Right lobe of liver (tissue), 6 donors: Measurements from ENCODE around the gene TMC1. TPM values are rescaled to one million over a fixed set of nuclear protein-coding genes. Genes with fewer than 3 reads are reported as not detected.

Experiments
- ATAC-seq, 4 donors: fragments of 200-7000 bp; cut with Tn5 transposase; one replicate each; pipeline ENCODE4 v1.9.1; 2020; ENCODE audit warnings: mild to moderate bottlenecking in 4 of 4, moderate library complexity in 4 of 4
- DNase-seq, 3 donors: peaks; one replicate each; pipeline ENCODE4 v3.0.0-alpha.2; 2020
- H3K27ac ChIP-seq, 3 donors: fragments of 200-600 bp; one replicate each; pipeline ENCODE4 v1.8.0; 2022
- H3K27me3 ChIP-seq, 2 donors: fragments of 200-600 bp; one replicate each; pipeline ENCODE4 v1.8.0; 2022
- H3K36me3 ChIP-seq, 4 donors: fragments of 200-600 bp; sonication (generic) in 1 of 4; one replicate each; pipeline versions ENCODE4 v1.5.1 to v1.8.0; 2017 to 2022; ENCODE audit warnings: control low read depth in 1 of 4
- H3K4me1 ChIP-seq, 4 donors: fragments of 200-600 bp; sonication (generic) in 1 of 4; one replicate each; pipeline versions ENCODE4 v1.5.1 to v1.8.0; 2017 to 2022; ENCODE audit warnings: control low read depth in 1 of 4
- H3K4me3 ChIP-seq, 3 donors: fragments of 200-600 bp; one replicate each; pipeline ENCODE4 v1.8.0; 2022
- H3K9me3 ChIP-seq, 4 donors: fragments of 200-600 bp; sonication (generic) in 1 of 4; one replicate each; pipeline versions ENCODE4 v1.5.1 to v1.8.0; 2017 to 2022; ENCODE audit warnings: control low read depth in 1 of 4
- POLR2A ChIP-seq: fragments of 450-650 bp; IDR thresholded peaks from one replicate; pipeline ENCODE4 v1.6.1; 2017; ENCODE audit warnings: antibody characterized with exemption, mild to moderate bottlenecking
- WGBS: methylation state at CpG from one replicate; pipeline ENCODE4 v1.1.6; 2018; ENCODE audit warnings: low coverage, low lambda C conversion rate; ENCODE audit not compliant: insufficient coverage; ENCODE audit errors: missing lambda C conversion rate; 5-methylcytosine and 5-hydroxymethylcytosine counted together
- intact Hi-C, 2 donors: fragments of 100-400 bp; cut with DNase I; formaldehyde crosslinking; loops; one replicate each; pipeline versions ENCODE4 v1.11.2 to v1.14.1; 2022
- total RNA-seq, 6 experiments: library from RNA; depleted of rRNA in 2 of 6; stranded (reverse); fragments of >200 nt in 2 of 6; fragmentation: NEBNext Ultra II Directional in 3 of 6; extraction: Animal tissue kit (Norgen Biotek cat#: 25700) in 3 of 6; gene quantifications; one replicate each; pipeline versions ENCODE4 v1.1.0 to v1.2.4, GENCODE V29; 2016 to 2023
- TF ChIP-seq, protein P1 (sequence below), 4 donors: fragments of 200-600 bp in 3 of 4; fragments of 450-650 bp in 1 of 4; IDR thresholded peaks; one replicate each; pipeline versions ENCODE4 v1.5.1 to v1.8.0; 2016 to 2022; ENCODE audit warnings: antibody characterized with exemption in 4 of 4, mild to moderate bottlenecking in 2 of 4
- donor health status: DM: no; HTN: yes; CAD: no.
- donor health status: DM: no; HTN: no; CAD: no.
- donor health status: DM: no; HTN: no; CAD: no.
- donor health status: DM: no; HTN: yes; CAD: no.
- donor health status: DM: no; HTN: yes; CAD: no.

TMC1 gene
- total RNA-seq, 6 experiments from 2014 or later, result 0.06 to 0.42 TPM; not detected in 4

DNA sequence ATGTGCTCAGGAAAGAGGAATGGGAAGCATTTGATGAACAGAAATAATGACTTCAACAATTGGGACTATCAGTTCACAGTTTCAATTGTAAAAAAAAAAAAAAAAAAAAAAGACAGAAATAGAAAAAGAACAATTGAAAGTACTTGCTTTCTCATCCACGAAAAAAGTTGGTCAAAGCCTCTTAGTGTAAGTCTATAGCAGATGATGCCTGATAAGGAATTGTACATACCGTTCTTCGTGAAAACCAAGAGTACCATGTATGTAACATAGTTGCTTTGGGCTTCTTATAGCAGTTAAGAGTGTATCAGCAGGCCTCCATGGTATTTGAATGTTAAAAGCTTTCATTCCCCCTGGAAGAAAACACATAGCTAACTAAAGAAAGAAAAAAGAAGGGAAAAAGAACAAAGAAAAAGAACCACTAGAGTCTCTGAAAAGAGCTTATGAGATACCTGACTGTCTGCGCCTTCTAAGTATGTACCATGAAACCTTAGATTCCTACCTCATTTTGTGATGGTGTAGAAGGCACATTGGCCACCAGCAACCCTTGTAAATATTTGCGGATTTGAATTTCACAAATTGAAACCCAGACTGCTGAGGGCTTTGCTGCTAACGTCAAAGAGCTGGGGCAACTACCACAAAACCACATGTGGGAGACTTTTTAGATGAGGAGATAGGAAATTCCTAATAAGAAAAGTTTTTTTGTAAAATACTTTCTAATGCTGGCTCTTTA is 75.2 kb downstream of the TMC1 start:
- no peaks in the 10 kb centered on the region for H3K36me3 ChIP-seq
- intact Hi-C loops, result loop anchor here in 1 of 2 donors (10.0 kb wide), 1 partner anchor 322 kb away; no protein-coding TSS in a partner anchor
- TF ChIP-seq, protein P1, sequence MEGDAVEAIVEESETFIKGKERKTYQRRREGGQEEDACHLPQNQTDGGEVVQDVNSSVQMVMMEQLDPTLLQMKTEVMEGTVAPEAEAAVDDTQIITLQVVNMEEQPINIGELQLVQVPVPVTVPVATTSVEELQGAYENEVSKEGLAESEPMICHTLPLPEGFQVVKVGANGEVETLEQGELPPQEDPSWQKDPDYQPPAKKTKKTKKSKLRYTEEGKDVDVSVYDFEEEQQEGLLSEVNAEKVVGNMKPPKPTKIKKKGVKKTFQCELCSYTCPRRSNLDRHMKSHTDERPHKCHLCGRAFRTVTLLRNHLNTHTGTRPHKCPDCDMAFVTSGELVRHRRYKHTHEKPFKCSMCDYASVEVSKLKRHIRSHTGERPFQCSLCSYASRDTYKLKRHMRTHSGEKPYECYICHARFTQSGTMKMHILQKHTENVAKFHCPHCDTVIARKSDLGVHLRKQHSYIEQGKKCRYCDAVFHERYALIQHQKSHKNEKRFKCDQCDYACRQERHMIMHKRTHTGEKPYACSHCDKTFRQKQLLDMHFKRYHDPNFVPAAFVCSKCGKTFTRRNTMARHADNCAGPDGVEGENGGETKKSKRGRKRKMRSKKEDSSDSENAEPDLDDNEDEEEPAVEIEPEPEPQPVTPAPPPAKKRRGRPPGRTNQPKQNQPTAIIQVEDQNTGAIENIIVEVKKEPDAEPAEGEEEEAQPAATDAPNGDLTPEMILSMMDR (IDR thresholded peaks at IDR 0.05), result no peak
- no peak overlapping the region for H3K4me3 ChIP-seq
- 44% methylated on average over 6 of the region's 6 CpGs for WGBS
- peak overlapping the region in 2 of 3 donors; percentile 34 to 51 for H3K27ac ChIP-seq
- H3K9me3 ChIP-seq, result no peaks in the 10 kb centered on the region
- ATAC-seq, result peak; percentile 33 to 66 (median 60)
- no peaks in the 10 kb centered on the region for H3K27me3 ChIP-seq
- H3K4me1 ChIP-seq, result peaks cover 0 to 5% (median 0%) of the 10 kb centered on the region in 4 donors
- DNase-seq, result no peak

DNA sequence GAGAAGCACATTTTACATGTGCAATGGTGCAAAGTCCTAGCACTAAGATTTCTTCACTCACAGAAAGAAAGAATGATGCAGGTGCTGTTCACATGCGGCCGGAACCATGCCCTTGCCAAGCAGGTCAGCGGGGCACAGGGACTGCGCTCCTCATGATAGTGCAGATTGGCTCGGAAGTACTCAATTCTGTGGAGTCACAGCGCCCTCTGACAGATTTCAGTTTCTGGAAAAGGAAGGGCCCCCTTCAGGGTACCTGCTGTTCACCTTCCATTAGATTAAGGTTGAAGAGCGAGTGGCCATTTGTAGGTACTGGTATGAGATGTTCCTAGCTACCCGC is 75.7 kb downstream of the TMC1 start:
- no peaks in the 10 kb centered on the region for H3K27me3 ChIP-seq
- intact Hi-C loops, result loop anchor here in 1 of 2 donors (10.0 kb wide), 1 partner anchor 322 kb away; no protein-coding TSS in a partner anchor
- 37% methylated on average over 7 of the region's 8 CpGs for WGBS
- H3K4me3 ChIP-seq, result no peak overlapping the region
- TF ChIP-seq POLR2A, result no peak
- TF ChIP-seq, protein P1 (IDR thresholded peaks at IDR 0.05), result peak; percentile 8 to 32 (median 21)
- DNase-seq (peak; percentile 53 to 83 (median 79)), ATAC-seq (peak; percentile 83 to 93 (median 87))
- H3K27ac ChIP-seq, result peak overlapping the region in 2 of 3 donors; percentile 34 to 51
- H3K9me3 ChIP-seq, result no peaks in the 10 kb centered on the region
- no peaks in the 10 kb centered on the region for H3K36me3 ChIP-seq
- H3K4me1 ChIP-seq, result peaks cover 0 to 5% (median 0%) of the 10 kb centered on the region in 4 donors

DNA sequence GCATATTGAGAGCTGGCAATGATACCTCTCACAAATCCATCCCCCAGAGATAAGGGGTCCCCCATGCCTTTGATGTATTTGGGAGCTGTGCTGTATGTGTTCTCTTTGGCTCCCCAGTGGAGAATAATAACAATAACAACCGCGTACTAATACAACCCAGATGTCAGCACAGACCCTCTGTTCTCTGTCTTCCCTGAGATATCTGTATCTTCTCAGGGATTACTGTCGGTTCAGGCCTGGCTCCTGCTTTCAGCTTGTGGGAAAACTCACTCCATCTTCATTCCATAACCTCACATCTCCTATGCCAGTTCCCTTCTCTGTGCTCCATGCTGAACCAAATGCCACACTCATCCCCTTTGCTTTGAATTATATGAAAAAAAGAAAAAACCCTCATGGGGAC is 76.2 kb downstream of the TMC1 start:
- Histone ChIP-seq H3K27me3 (no peaks in the 10 kb centered on the region), H3K36me3 (no peaks in the 10 kb centered on the region), H3K9me3 (no peaks in the 10 kb centered on the region), H3K4me1 (peaks cover 0 to 5% (median 0%) of the 10 kb centered on the region in 4 donors), H3K4me3 (no peak overlapping the region), H3K27ac (peak overlapping the region in 2 of 3 donors; percentile 34 to 51)
- TF ChIP-seq, protein P1 (IDR thresholded peaks at IDR 0.05), result no peak
- no peak for TF ChIP-seq POLR2A
- ATAC-seq, result no peak
- DNase-seq, result no peak
- intact Hi-C loops, result loop anchor here in 1 of 2 donors (10.0 kb wide), 1 partner anchor 323 kb away; no protein-coding TSS in a partner anchor
- WGBS, result 98% methylated on average over 3 of the region's 3 CpGs

DNA sequence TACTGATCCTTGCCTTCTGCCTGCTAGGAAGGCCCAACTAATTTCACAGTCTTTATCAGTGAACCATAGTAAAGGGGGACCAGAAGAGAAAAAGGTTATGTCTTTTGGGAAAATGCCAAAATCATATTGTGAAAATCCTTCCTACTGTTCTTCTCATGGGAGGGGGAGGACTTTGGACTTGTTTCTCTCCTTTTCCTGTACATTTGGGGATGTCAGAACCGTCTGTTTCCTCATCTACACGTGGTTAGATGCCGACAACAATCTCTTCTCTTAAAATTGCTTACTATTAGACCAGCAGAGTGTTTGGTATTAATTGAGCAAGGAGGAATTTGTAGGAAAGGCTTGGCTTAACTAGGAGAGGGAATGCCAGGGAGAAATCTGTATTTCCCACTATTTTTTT is 77.2 kb downstream of the TMC1 start:
- no peak for TF ChIP-seq POLR2A
- TF ChIP-seq, protein P1 (IDR thresholded peaks at IDR 0.05), result no peak

More for the DNA sequence above, 77.2 kb downstream of the TMC1 start:
- no peak overlapping the region for H3K4me3 ChIP-seq
- no peaks in the 10 kb centered on the region for H3K27me3 ChIP-seq
- no peak overlapping the region for H3K27ac ChIP-seq
- peak in 1 of 4 donors; percentile 14 for ATAC-seq
- intact Hi-C loops, result loop anchor here in 1 of 2 donors (10.0 kb wide), 1 partner anchor 324 kb away; no protein-coding TSS in a partner anchor
- WGBS, result 57% methylated on average over 3 of the region's 3 CpGs
- peaks cover 0 to 5% (median 0%) of the 10 kb centered on the region in 4 donors for H3K4me1 ChIP-seq
- no peaks in the 10 kb centered on the region for H3K9me3 ChIP-seq
- DNase-seq, result no peak
- no peaks in the 10 kb centered on the region for H3K36me3 ChIP-seq
